ENCODE results near the gene NLRP11. TPM values are rescaled to one million over a fixed set of nuclear protein-coding genes. Genes with fewer than 3 reads are reported as not detected.
"Not testable (repeated sequence)": the region's sequence is repeated elsewhere in the genome, so short reads cannot be mapped to it uniquely, and the experiment has no call there.

NLRP11 gene
- total and polyA plus RNA-seq, 3 experiments from 2014 or later, result 0.07 to 0.11 TPM; not detected in 1

GRCh38 chr19:55769632-55770031 lies 62.2 kb downstream of the NLRP11 start:
- H3K4me1 ChIP-seq (ENCODE audit: insufficient read depth, low read length); CTCF ChIA-PET; H3K9me3 ChIP-seq (ENCODE audit: low read length); H3K4me3 ChIP-seq (ENCODE audit: low read length); DNase-seq; POLR2A ChIA-PET; H3K4me3 Mint-ChIP-seq; H3K36me3 Mint-ChIP-seq; H3K27me3 ChIP-seq (ENCODE audit: insufficient read depth, low read length, poor library complexity, severe bottlenecking); H3K27ac ChIP-seq (ENCODE audit: low read depth, low read length); H3K36me3 ChIP-seq (ENCODE audit: insufficient read depth, low read length); H3K27ac Mint-ChIP-seq; H3K4me1 Mint-ChIP-seq: not testable (repeated sequence)
- H3K27me3 Mint-ChIP-seq, result peaks cover 19 to 34% of the 10 kb centered on the region in 2 donors
- H3K9me3 Mint-ChIP-seq, result peaks cover 0 to 13% (median 9%) of the 10 kb centered on the region in 5 donors

DNA sequence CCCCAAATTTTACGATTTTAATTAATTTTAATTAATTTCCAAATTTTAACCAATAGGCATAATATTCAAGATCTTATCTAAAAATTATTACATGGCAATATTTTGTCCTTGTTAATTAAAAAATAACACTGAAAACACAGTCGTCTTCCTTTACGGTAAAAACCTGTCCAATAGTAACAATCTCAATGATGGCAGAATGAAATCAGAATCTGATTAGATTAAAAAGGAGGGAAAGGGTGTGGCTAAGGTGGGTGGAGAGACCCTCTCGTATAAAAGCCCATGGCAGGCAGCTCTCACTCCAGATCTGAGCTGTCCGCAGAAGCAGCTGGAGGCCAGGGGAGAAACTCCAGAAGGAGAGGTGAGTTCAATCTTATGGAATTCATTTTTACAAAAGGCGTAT lies 63.0 kb downstream of the NLRP11 start, which contains the start of gene RFPL4AL1:
RFPL4AL1 (plus strand) TSS at position 301 of the 400 bp plus-strand sequence. CDS start 2,687 bp downstream, outside the sequence.
- H3K27ac Mint-ChIP-seq; H3K36me3 Mint-ChIP-seq; CTCF ChIA-PET; H3K4me3 ChIP-seq (ENCODE audit: low read length); H3K4me1 ChIP-seq (ENCODE audit: insufficient read depth, low read length); H3K4me3 Mint-ChIP-seq; H3K4me1 Mint-ChIP-seq; H3K9me3 ChIP-seq (ENCODE audit: low read length); H3K36me3 ChIP-seq (ENCODE audit: insufficient read depth, low read length); DNase-seq; H3K27ac ChIP-seq (ENCODE audit: low read depth, low read length); H3K27me3 ChIP-seq (ENCODE audit: insufficient read depth, low read length, poor library complexity, severe bottlenecking); POLR2A ChIA-PET: not testable (repeated sequence)
- H3K9me3 Mint-ChIP-seq, result peaks cover 0 to 13% (median 9%) of the 10 kb centered on the region in 5 donors
- H3K27me3 Mint-ChIP-seq, result peaks cover 19 to 34% of the 10 kb centered on the region in 2 donors

- ChIA-PET POLR2A (no interaction called here), CTCF (no interaction called here)
- H3K36me3 Mint-ChIP-seq, result peaks cover 0 to 2% (median 0%) of the 10 kb centered on the region in 3 donors
- DNase-seq, result no peak
- no peaks in the 10 kb centered on the region for H3K27me3 ChIP-seq (ENCODE audit: insufficient read depth, low read length, poor library complexity, severe bottlenecking)
- H3K27ac ChIP-seq (ENCODE audit: low read depth, low read length), result no peak overlapping the region
- no peaks in the 10 kb centered on the region for H3K4me1 ChIP-seq (ENCODE audit: insufficient read depth, low read length)
- no peak overlapping the region for H3K4me3 Mint-ChIP-seq
- peaks cover 0 to 13% (median 9%) of the 10 kb centered on the region in 5 donors for H3K9me3 Mint-ChIP-seq
- peaks cover 0 to 2% (median 0%) of the 10 kb centered on the region in 3 donors for H3K4me1 Mint-ChIP-seq
- H3K27ac Mint-ChIP-seq, result no peak overlapping the region
- no peak overlapping the region for H3K4me3 ChIP-seq (ENCODE audit: low read length)
- H3K9me3 ChIP-seq (ENCODE audit: low read length), result no peaks in the 10 kb centered on the region
- no peaks in the 10 kb centered on the region for H3K36me3 ChIP-seq (ENCODE audit: insufficient read depth, low read length)
- H3K27me3 Mint-ChIP-seq, result peaks cover 19 to 36% of the 10 kb centered on the region in 2 donors
Measured at GRCh38 chr19:55766466-55766865, 65.3 kb downstream of the NLRP11 start.

GRCh38 chr19:55758797-55759196 lies 73.0 kb downstream of the NLRP11 start, which contains the start of gene RFPL4A:
Gene RFPL4A, plus strand, starts transcription at chr19:55759097. Its CDS starts 2,704 bp downstream, at chr19:55761801.
- H3K36me3 Mint-ChIP-seq; H3K4me1 ChIP-seq (ENCODE audit: insufficient read depth, low read length); DNase-seq; H3K4me3 ChIP-seq (ENCODE audit: low read length); H3K9me3 ChIP-seq (ENCODE audit: low read length); H3K4me1 Mint-ChIP-seq; H3K27ac ChIP-seq (ENCODE audit: low read depth, low read length); POLR2A ChIA-PET; CTCF ChIA-PET; H3K27ac Mint-ChIP-seq; H3K36me3 ChIP-seq (ENCODE audit: insufficient read depth, low read length); H3K9me3 Mint-ChIP-seq; H3K27me3 ChIP-seq (ENCODE audit: insufficient read depth, low read length, poor library complexity, severe bottlenecking); H3K4me3 Mint-ChIP-seq: not testable (repeated sequence)
- peaks cover 10 to 24% of the 10 kb centered on the region in 2 donors for H3K27me3 Mint-ChIP-seq

- H3K4me3 ChIP-seq (ENCODE audit: low read length); H3K4me3 Mint-ChIP-seq; H3K4me1 ChIP-seq (ENCODE audit: insufficient read depth, low read length); H3K27ac ChIP-seq (ENCODE audit: low read depth, low read length); H3K36me3 Mint-ChIP-seq; DNase-seq; H3K36me3 ChIP-seq (ENCODE audit: insufficient read depth, low read length); POLR2A ChIA-PET; H3K4me1 Mint-ChIP-seq; H3K9me3 ChIP-seq (ENCODE audit: low read length); H3K27ac Mint-ChIP-seq; H3K27me3 ChIP-seq (ENCODE audit: insufficient read depth, low read length, poor library complexity, severe bottlenecking); H3K9me3 Mint-ChIP-seq; CTCF ChIA-PET: not testable (repeated sequence)
- peaks cover 10 to 28% of the 10 kb centered on the region in 2 donors for H3K27me3 Mint-ChIP-seq
Measured at GRCh38 chr19:55756808-55757207, 75.0 kb downstream of the NLRP11 start.

DNA sequence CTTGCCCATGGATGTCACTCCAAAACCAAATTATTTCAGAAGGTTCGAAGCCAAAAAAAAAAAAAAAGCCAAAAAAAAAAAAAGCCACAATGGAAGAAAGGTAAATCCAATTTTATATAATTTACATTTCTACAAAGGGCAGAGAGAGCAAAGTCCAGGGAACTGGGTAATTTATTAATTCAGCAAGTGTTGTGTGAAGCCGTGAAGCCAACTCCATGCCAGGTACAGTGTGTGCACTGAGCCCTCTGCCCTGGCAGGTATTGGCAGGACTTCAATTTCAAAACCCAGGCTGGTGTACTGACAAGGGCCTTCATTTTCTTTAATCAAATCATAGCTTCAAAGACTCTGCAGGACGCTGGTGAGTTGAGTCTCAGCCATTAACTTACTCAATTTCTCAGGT lies 78.4 kb downstream of the NLRP11 start:
- Mint-ChIP-seq H3K4me3 (no peak overlapping the region), H3K36me3 (no peaks in the 10 kb centered on the region), H3K27ac (no peak overlapping the region), H3K4me1 (no peaks in the 10 kb centered on the region), H3K27me3 (peaks cover 3 to 20% of the 10 kb centered on the region in 2 donors), H3K9me3 (peaks cover 0 to 5% (median 0%) of the 10 kb centered on the region in 5 donors)
- Histone ChIP-seq H3K27ac (ENCODE audit: low read depth, low read length) (no peak overlapping the region), H3K4me1 (ENCODE audit: insufficient read depth, low read length) (no peaks in the 10 kb centered on the region), H3K4me3 (ENCODE audit: low read length) (no peak overlapping the region), H3K27me3 (ENCODE audit: insufficient read depth, low read length, poor library complexity, severe bottlenecking) (no peaks in the 10 kb centered on the region), H3K9me3 (ENCODE audit: low read length) (no peaks in the 10 kb centered on the region), H3K36me3 (ENCODE audit: insufficient read depth, low read length) (no peaks in the 10 kb centered on the region)
- CTCF ChIA-PET, result no interaction called here
- POLR2A ChIA-PET, result no interaction called here
- no peak for DNase-seq

GRCh38 chr19:55750715-55751114 lies 81.1 kb downstream of the NLRP11 start:
- Histone ChIP-seq H3K27me3 (ENCODE audit: insufficient read depth, low read length, poor library complexity, severe bottlenecking) (no peaks in the 10 kb centered on the region), H3K9me3 (ENCODE audit: low read length) (no peaks in the 10 kb centered on the region), H3K27ac (ENCODE audit: low read depth, low read length) (no peak overlapping the region), H3K4me3 (ENCODE audit: low read length) (no peak overlapping the region), H3K36me3 (ENCODE audit: insufficient read depth, low read length) (no peaks in the 10 kb centered on the region), H3K4me1 (ENCODE audit: insufficient read depth, low read length) (no peaks in the 10 kb centered on the region)
- CTCF ChIA-PET, result no interaction called here
- no peak overlapping the region for H3K27ac Mint-ChIP-seq
- H3K9me3 Mint-ChIP-seq, result peaks cover 0 to 5% (median 0%) of the 10 kb centered on the region in 5 donors
- peaks cover 0 to 14% of the 10 kb centered on the region in 2 donors for H3K27me3 Mint-ChIP-seq
- no peaks in the 10 kb centered on the region for H3K36me3 Mint-ChIP-seq
- H3K4me1 Mint-ChIP-seq, result no peaks in the 10 kb centered on the region
- POLR2A ChIA-PET, result no interaction called here
- no peak overlapping the region for H3K4me3 Mint-ChIP-seq
- no peak for DNase-seq

- no peak within 1 kb of the TSS for H3K27ac Mint-ChIP-seq
- H3K9me3 Mint-ChIP-seq, result no peaks in the 10 kb centered on the region
- H3K4me1 Mint-ChIP-seq, result no peaks in the 10 kb centered on the region
- H3K36me3 Mint-ChIP-seq, result no peaks in the 10 kb centered on the region
- ChIA-PET CTCF (no interaction called here), POLR2A (no interaction called here)
- no peak within 1 kb of the TSS for H3K4me3 ChIP-seq (ENCODE audit: low read length)
- H3K27me3 Mint-ChIP-seq, result peaks cover 8 to 32% of the 10 kb centered on the region in 2 donors
- no peaks in the 10 kb centered on the region for H3K36me3 ChIP-seq (ENCODE audit: insufficient read depth, low read length)
- H3K4me1 ChIP-seq (ENCODE audit: insufficient read depth, low read length), result no peaks in the 10 kb centered on the region
- H3K4me3 Mint-ChIP-seq, result no peak within 1 kb of the TSS
- H3K27ac ChIP-seq (ENCODE audit: low read depth, low read length), result no peak within 1 kb of the TSS
- H3K9me3 ChIP-seq (ENCODE audit: low read length), result no peaks in the 10 kb centered on the region
- DNase-seq, result no peak
- H3K27me3 ChIP-seq (ENCODE audit: insufficient read depth, low read length, poor library complexity, severe bottlenecking), result no peaks in the 10 kb centered on the region
Measured at GRCh38 chr19:55738302-55738701, 93.5 kb downstream of the NLRP11 start, which contains the start of gene NLRP9. Gene NLRP9, minus strand, starts transcription at chr19:55738402. Its CDS starts 28 bp downstream, at chr19:55738374.
